PFSK-1 (cell line): ENCODE measurements around the gene PRC1.

Experiments
- FOXP2 ChIP-seq: optimal IDR thresholded peaks from 2 replicates; pipeline ENCODE3; 2011; ENCODE audit warnings: borderline replicate concordance, control low read depth, inconsistent platforms; ENCODE audit not compliant: insufficient read depth; ENCODE audit errors: extremely low read length, extremely low read depth
- POLR2AphosphoS5 ChIP-seq: IDR thresholded peaks from 2 replicates; pipeline ENCODE4 v1.6.1; 2012; ENCODE audit warnings: low read depth, mild to moderate bottlenecking, control low read depth, low read length, moderate library complexity
- REST ChIP-seq, 2 experiments: IDR thresholded peaks; 2 replicates each; pipeline versions ENCODE4 v1.6.1 to v1.8.0; 2011 to 2012; ENCODE audit warnings: low read depth in 2 of 2, low read length in 2 of 2, control low read depth in 1 of 2, inconsistent platforms in 1 of 2, mild to moderate bottlenecking in 1 of 2, moderate library complexity in 1 of 2; ENCODE audit not compliant: insufficient read depth in 1 of 2
- SIN3A ChIP-seq: IDR thresholded peaks from 2 replicates; pipeline ENCODE4 v1.6.1; 2012; ENCODE audit warnings: mild to moderate bottlenecking, low read length, moderate library complexity, borderline replicate concordance; ENCODE audit not compliant: insufficient read depth
- TAF1 ChIP-seq: IDR thresholded peaks from 2 replicates; pipeline ENCODE4 v1.6.1; 2012; ENCODE audit warnings: low read length, control low read depth, borderline replicate concordance; ENCODE audit not compliant: insufficient read depth

The PRC1 gene

DNA sequence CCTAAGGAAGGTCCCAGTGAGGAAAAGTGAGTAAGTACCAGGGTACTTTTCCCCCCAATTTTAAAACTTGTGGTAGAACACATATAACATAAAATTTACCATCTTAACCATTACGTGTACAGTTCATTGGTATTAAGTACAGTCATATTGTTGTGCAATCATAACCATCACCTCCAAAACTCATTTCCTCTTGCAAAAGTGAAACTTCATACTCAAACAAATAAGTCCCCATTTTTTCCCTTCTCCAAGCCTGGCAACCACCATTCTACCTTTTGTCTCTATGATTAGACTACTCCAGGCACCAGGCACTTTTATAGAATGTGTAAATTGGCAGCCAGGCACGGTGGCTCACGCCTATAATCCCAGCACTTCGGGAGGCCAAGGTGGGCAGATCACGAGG, 12.2 kb downstream of the PRC1 start:
- TF ChIP-seq SIN3A = no peak
- no peak for TF ChIP-seq REST (IDR thresholded peaks at IDR 0.05; ENCODE audit: insufficient read depth in 1 of 2, low read depth in 2 of 2, low read length in 2 of 2)

GRCh38 chr15:90981681-90982080, 12.7 kb downstream of the PRC1 start:
- TF ChIP-seq TAF1 (no peak), SIN3A (no peak), REST (IDR thresholded peaks at IDR 0.05; ENCODE audit: insufficient read depth in 1 of 2, low read depth in 2 of 2, low read length in 2 of 2) (no peak), POLR2AphosphoS5 (no peak), FOXP2 (no peak)

DNA sequence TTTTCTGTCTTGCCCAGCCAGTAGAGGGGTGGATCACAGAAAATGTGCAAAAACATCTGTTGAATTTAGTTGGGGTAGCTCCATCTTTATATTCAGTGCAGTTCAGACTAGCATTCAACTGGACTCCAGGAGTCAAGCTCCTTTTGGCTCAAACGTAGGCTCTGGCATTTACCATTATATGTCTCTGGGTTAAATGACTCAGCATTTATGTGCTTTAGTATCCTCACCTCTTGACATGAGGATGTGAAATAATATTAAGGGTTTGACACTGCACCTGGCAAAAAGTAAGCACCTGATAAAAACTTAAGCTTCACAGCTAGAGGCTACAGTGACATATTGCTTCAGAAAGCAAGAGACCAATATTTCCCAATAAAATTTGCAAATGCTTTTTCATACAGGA, 14.8 kb downstream of the PRC1 start:
- no peak for TF ChIP-seq REST (IDR thresholded peaks at IDR 0.05; ENCODE audit: insufficient read depth in 1 of 2, low read depth in 2 of 2, low read length in 2 of 2)
- no peak for TF ChIP-seq TAF1
- TF ChIP-seq POLR2AphosphoS5 = no peak
- TF ChIP-seq FOXP2 = no peak
- no peak for TF ChIP-seq SIN3A

DNA sequence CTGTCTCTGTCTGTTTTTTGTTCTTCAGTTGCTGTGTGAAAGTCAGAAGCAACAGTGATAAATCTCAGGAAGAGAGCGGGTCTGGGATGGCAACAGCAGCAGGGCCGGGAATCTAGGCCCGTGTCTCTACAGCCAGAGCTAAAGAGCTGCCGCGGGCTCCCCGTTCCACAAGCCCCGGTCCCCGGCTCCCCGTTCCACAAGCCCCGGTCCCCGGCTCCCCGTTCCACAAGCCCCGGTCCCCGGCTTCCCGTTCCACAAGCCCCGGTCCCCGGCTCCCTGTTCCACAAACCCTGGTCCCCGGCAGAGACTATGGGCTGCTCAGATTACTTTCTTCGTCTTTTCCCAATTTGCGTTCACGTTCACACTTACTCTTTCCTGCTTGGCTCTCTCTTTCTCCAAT, 20.1 kb downstream of the PRC1 start:
- TF ChIP-seq TAF1 = no peak
- TF ChIP-seq FOXP2 = no peak
- no peak for TF ChIP-seq SIN3A
- TF ChIP-seq POLR2AphosphoS5 = no peak
- TF ChIP-seq REST (IDR thresholded peaks at IDR 0.05; ENCODE audit: insufficient read depth in 1 of 2, low read depth in 2 of 2, low read length in 2 of 2) = no peak

- TF ChIP-seq FOXP2 = no peak
- TF ChIP-seq REST (IDR thresholded peaks at IDR 0.05; ENCODE audit: insufficient read depth in 1 of 2, low read depth in 2 of 2, low read length in 2 of 2) = no peak
- no peak for TF ChIP-seq TAF1
- no peak for TF ChIP-seq POLR2AphosphoS5
- no peak for TF ChIP-seq SIN3A
These were observed 22.2 kb downstream of the PRC1 start for GRCh38 chr15:90972133-90972532.
